HEK293 (cell line): ENCODE measurements around the gene NIN.

Experiments used
- CTCF ChIP-seq: fragments of 450-650 bp; formaldehyde crosslinking; IDR thresholded peaks from 2 replicates; pipeline ENCODE4 v1.5.1; 2016; ENCODE audit warnings: missing biosample characterization, missing genetic modification characterization
- KLF1 ChIP-seq: fragments of 450-650 bp; formaldehyde crosslinking; IDR thresholded peaks from 2 replicates; pipeline ENCODE4 v1.5.1; 2016; ENCODE audit warnings: missing biosample characterization, missing genetic modification characterization
- SP3 ChIP-seq: fragments of 450-650 bp; formaldehyde crosslinking; IDR thresholded peaks from 2 replicates; pipeline ENCODE4 v1.5.1; 2016; ENCODE audit warnings: missing biosample characterization, missing genetic modification characterization
- TRIM28 ChIP-seq: IDR thresholded peaks from 2 replicates; pipeline ENCODE4 v1.6.1; 2011; ENCODE audit warnings: low read length, control low read depth, borderline replicate concordance
- ZBTB10 ChIP-seq: fragments of 450-650 bp; formaldehyde crosslinking; IDR thresholded peaks from 2 replicates; pipeline ENCODE4 v1.5.1; 2016; ENCODE audit warnings: missing biosample characterization, missing genetic modification characterization
- ZBTB7A ChIP-seq: fragments of 450-650 bp; formaldehyde crosslinking; IDR thresholded peaks from 2 replicates; pipeline ENCODE4 v1.5.1; 2016; ENCODE audit warnings: low read depth, missing biosample characterization, missing genetic modification characterization
- ZNF184 ChIP-seq: fragments of 450-650 bp; IDR thresholded peaks from 2 replicates; pipeline ENCODE4 v1.5.1; 2018; ENCODE audit warnings: missing biosample characterization, mild to moderate bottlenecking, missing genetic modification characterization
- ZNF239 ChIP-seq: fragments of 450-650 bp; formaldehyde crosslinking; IDR thresholded peaks from 2 replicates; pipeline ENCODE4 v1.5.1; 2016; ENCODE audit warnings: missing biosample characterization, missing genetic modification characterization
- ZNF311 ChIP-seq: fragments of 450-650 bp; formaldehyde crosslinking; IDR thresholded peaks from 2 replicates; pipeline ENCODE4 v1.5.1; 2017; ENCODE audit warnings: missing biosample characterization, missing genetic modification characterization, borderline replicate concordance
- ZNF391 ChIP-seq: fragments of 450-650 bp; formaldehyde crosslinking; IDR thresholded peaks from 2 replicates; pipeline ENCODE4 v1.5.1; 2016; ENCODE audit warnings: low read depth, missing biosample characterization, missing genetic modification characterization, borderline replicate concordance
- ZNF558 ChIP-seq: fragments of 450-650 bp; formaldehyde crosslinking; IDR thresholded peaks from 2 replicates; pipeline ENCODE4 v1.5.1; 2016; ENCODE audit warnings: missing biosample characterization, missing genetic modification characterization
- ZNF639 ChIP-seq: fragments of 450-650 bp; formaldehyde crosslinking; IDR thresholded peaks from 2 replicates; pipeline ENCODE4 v1.5.1; 2016; ENCODE audit warnings: missing biosample characterization, missing genetic modification characterization
- ZNF660 ChIP-seq: fragments of 450-650 bp; IDR thresholded peaks from 2 replicates; pipeline ENCODE4 v1.5.1; 2018; ENCODE audit warnings: missing biosample characterization, mild to moderate bottlenecking, missing genetic modification characterization
- ZSCAN23 ChIP-seq: fragments of 450-650 bp; formaldehyde crosslinking; IDR thresholded peaks from 2 replicates; pipeline ENCODE4 v1.5.1; 2016; ENCODE audit warnings: missing biosample characterization, missing genetic modification characterization

GRCh38 chr14:50826681-50827080 lies 4.3 kb downstream of the NIN start:
- TF ChIP-seq ZNF311 (tag by site-specific recombination): no peak
- TF ChIP-seq CTCF (tag by site-specific recombination): no peak
- no peak for TF ChIP-seq ZNF184 (tag by site-specific recombination)
- TF ChIP-seq ZBTB7A: no peak
- TF ChIP-seq ZNF639 (tag by site-specific recombination): no peak
- TF ChIP-seq KLF1 (tag by site-specific recombination): no peak
- no peak for TF ChIP-seq TRIM28
- TF ChIP-seq ZSCAN23 (tag by site-specific recombination): no peak
- no peak for TF ChIP-seq ZNF391 (tag by site-specific recombination)
- TF ChIP-seq ZBTB10 (tag by site-specific recombination): no peak
- no peak for TF ChIP-seq SP3
- no peak for TF ChIP-seq ZNF558 (tag by site-specific recombination)
- no peak for TF ChIP-seq ZNF239 (tag by site-specific recombination)
- no peak for TF ChIP-seq ZNF660 (tag by site-specific recombination)
